ENCODE measurements around the gene ARID1A. TPM values are rescaled to one million over a fixed set of nuclear protein-coding genes. Genes with fewer than 3 reads are reported as not detected.
A peak's percentile ranks its signal among the peaks of the same experiment; 100 is the strongest.

ARID1A gene
- total RNA-seq, 4 donors from 2014 or later = 22.3 to 51.0 (median 35.0) TPM

DNA sequence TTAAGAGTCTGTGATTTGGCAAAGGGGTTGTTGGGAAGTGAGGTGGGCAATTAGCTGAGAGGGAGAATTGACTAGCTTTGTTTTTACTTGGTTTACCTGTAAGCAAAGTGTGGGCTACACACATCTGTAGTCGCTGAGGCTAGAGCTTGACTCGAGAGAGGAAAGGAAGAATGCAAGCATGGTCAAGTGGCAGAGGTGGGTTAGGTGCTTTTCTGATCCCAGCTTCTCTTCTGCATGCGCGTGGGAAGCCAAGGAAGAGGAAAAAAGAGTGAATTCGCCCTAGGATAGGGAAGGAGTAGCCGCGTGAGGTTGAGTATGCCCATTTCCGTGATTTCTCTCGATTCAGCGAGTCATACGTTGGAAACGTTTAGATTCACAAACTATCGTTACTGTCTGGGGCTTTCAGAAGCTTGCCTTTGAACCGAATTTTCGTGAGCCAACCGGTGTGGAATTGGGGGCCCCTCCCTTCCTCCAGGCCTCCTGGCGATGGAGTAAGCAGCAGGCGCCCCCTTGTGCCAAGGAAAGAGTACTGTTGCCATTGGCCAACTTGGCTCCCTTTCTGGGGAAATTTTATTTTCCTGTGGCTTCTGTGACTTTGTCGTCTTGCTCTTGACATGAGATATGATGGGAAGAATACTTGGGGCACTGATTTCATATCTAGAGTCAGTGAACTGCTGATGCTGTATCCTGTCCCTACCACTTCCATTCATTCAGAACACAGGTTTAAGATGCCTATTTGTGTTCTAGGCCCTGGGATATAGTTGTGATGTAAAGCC is 93.2 kb downstream of the ARID1A start:
- no peaks in the 10 kb centered on the region for H3K9me3 ChIP-seq
- H3K4me3 ChIP-seq = peak overlapping the region; percentile 69 to 87 (median 84)
- H3K4me1 ChIP-seq = peaks cover 40 to 56% of the 10 kb centered on the region in 2 donors
- in situ Hi-C loops (cut with MboI; ENCODE audit: low sequenced_read_pairs in 4 of 4) (loop anchor here (5.0 to 10.0 kb wide), 2 partner anchors 94 to 97 kb away; partner anchors contain the start of gene ARID1A (in 1 of the 4)), intact Hi-C loops (cut with DNase I; ENCODE audit: low total_unique reads) (loop anchor here (1.0 to 2.0 kb wide), 5 partner anchors 91 to 288 kb away; no protein-coding TSS in a partner anchor)
- TF ChIP-seq, protein P1, sequence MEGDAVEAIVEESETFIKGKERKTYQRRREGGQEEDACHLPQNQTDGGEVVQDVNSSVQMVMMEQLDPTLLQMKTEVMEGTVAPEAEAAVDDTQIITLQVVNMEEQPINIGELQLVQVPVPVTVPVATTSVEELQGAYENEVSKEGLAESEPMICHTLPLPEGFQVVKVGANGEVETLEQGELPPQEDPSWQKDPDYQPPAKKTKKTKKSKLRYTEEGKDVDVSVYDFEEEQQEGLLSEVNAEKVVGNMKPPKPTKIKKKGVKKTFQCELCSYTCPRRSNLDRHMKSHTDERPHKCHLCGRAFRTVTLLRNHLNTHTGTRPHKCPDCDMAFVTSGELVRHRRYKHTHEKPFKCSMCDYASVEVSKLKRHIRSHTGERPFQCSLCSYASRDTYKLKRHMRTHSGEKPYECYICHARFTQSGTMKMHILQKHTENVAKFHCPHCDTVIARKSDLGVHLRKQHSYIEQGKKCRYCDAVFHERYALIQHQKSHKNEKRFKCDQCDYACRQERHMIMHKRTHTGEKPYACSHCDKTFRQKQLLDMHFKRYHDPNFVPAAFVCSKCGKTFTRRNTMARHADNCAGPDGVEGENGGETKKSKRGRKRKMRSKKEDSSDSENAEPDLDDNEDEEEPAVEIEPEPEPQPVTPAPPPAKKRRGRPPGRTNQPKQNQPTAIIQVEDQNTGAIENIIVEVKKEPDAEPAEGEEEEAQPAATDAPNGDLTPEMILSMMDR (IDR thresholded peaks at IDR 0.05 in 4 of 5, conservative IDR thresholded peaks at IDR 0.05 in 1 of 5) = peak; percentile 96 to 97 (median 97)
- no peak for TF ChIP-seq POLR2A (IDR thresholded peaks at IDR 0.05)
- DNase-seq = peak; percentile 84
- peaks cover 0 to 2% of the 10 kb centered on the region in 2 donors for H3K36me3 ChIP-seq
- H3K27me3 ChIP-seq = no peaks in the 10 kb centered on the region
- peak; percentile 48 to 53 for ATAC-seq
- peak overlapping the region; percentile 93 to 99 (median 98) for H3K27ac ChIP-seq

DNA sequence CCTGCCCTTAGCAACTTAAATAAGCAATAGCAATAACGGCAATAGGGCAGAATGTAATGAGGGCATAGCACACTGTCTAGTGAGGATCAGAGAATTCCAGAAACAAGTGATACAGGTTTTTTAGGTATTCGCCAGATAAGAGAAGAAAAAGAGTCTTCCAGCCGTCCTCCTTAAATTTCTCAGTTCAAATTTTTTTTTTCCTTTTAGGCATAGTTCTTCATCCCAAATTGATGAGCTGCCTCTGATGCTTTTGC is 93.7 kb downstream of the ARID1A start:
- peak overlapping the region; percentile 93 to 99 (median 98) for H3K27ac ChIP-seq
- H3K27me3 ChIP-seq = no peaks in the 10 kb centered on the region
- H3K9me3 ChIP-seq = no peaks in the 10 kb centered on the region
- H3K4me3 ChIP-seq = no peak overlapping the region
- peaks cover 0 to 7% of the 10 kb centered on the region in 2 donors for H3K36me3 ChIP-seq
- in situ Hi-C loops (cut with MboI; ENCODE audit: low sequenced_read_pairs in 4 of 4) = loop anchor here (5.0 to 10.0 kb wide), 2 partner anchors 95 to 97 kb away; partner anchors contain the start of gene ARID1A (in 1 of the 4)
- TF ChIP-seq POLR2A (IDR thresholded peaks at IDR 0.05) = no peak
- TF ChIP-seq, protein P1 (IDR thresholded peaks at IDR 0.05 in 4 of 5, conservative IDR thresholded peaks at IDR 0.05 in 1 of 5) = no peak
- ATAC-seq (no peak), DNase-seq (no peak)
- H3K4me1 ChIP-seq = peaks cover 35 to 51% of the 10 kb centered on the region in 2 donors
- intact Hi-C loops (cut with DNase I; ENCODE audit: low total_unique reads) = loop anchor here (1.0 to 2.0 kb wide), 4 partner anchors 97 to 289 kb away; no protein-coding TSS in a partner anchor

DNA sequence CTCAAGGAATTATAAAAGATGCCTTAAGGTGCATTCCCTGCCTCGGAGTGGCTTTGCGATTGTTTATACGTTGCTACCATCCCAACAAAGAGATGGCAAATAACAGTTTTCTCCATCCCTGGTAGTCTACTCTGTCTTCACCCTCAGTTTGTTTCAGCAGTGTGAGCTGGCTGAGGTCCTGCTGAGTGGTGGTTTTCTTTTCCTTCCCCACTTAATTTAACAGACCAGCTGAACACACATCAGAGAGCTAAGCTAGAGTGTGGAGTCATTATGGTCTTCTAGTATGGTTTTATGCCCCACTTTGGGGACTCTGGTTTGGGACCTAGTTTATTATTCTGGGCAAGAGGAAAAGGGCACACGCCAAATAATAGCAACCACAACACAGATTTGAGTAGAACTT is 94.1 kb downstream of the ARID1A start:
- in situ Hi-C loops (cut with MboI; ENCODE audit: low sequenced_read_pairs in 4 of 4) (loop anchor here (5.0 to 10.0 kb wide), 5 partner anchors 95 to 188 kb away; partner anchors contain the start of gene ARID1A (in 1 of the 4)), intact Hi-C loops (cut with DNase I; ENCODE audit: low total_unique reads) (loop anchor here (1.0 to 2.0 kb wide), 4 partner anchors 97 to 289 kb away; no protein-coding TSS in a partner anchor)
- H3K27ac ChIP-seq = peak overlapping the region in 3 of 4 donors; percentile 93 to 99 (median 97)

DNA sequence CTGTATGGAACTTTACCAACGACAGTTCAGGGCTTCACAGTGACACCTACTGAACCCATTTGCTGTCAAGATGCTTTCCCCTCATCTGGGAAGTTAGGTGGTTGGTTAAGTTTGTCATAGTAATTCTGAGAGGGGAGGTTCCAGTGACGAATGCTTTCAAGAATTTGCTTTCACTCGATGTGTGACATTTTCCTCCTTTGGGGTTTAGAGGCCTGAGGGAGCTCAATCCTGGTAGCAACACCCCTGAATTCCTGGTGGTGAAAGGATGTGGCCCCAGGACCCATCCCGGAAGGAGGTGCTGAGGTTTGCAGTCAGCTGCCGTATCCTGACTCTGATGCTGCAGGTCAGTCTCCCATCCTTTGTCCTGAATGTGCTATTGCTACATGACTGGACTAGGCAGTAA is 94.7 kb downstream of the ARID1A start:
- H3K36me3 ChIP-seq = peaks cover 0 to 11% of the 10 kb centered on the region in 2 donors
- no peak overlapping the region for H3K4me3 ChIP-seq
- DNase-seq = no peak
- peaks cover 33 to 41% of the 10 kb centered on the region in 2 donors for H3K4me1 ChIP-seq
- intact Hi-C loops (cut with DNase I; ENCODE audit: low total_unique reads) (no loop called here), in situ Hi-C loops (cut with MboI; ENCODE audit: low sequenced_read_pairs in 4 of 4) (loop anchor here in 3 of 4 donors (5.0 to 10.0 kb wide), 3 partner anchors 116 to 188 kb away; no protein-coding TSS in a partner anchor)
- H3K27ac ChIP-seq = peak overlapping the region; percentile 34 to 97 (median 72)
- no peak for ATAC-seq
- H3K27me3 ChIP-seq = no peaks in the 10 kb centered on the region
- H3K9me3 ChIP-seq = no peaks in the 10 kb centered on the region
- no peak for TF ChIP-seq POLR2A (IDR thresholded peaks at IDR 0.05)
- TF ChIP-seq, protein P1 (IDR thresholded peaks at IDR 0.05 in 4 of 5, conservative IDR thresholded peaks at IDR 0.05 in 1 of 5) = no peak

More for the DNA sequence above, 94.1 kb downstream of the ARID1A start:
- no peaks in the 10 kb centered on the region for H3K27me3 ChIP-seq
- H3K4me1 ChIP-seq = peaks cover 33 to 47% of the 10 kb centered on the region in 2 donors
- no peak overlapping the region for H3K4me3 ChIP-seq
- TF ChIP-seq, protein P1 (IDR thresholded peaks at IDR 0.05 in 4 of 5, conservative IDR thresholded peaks at IDR 0.05 in 1 of 5) = no peak
- TF ChIP-seq POLR2A (IDR thresholded peaks at IDR 0.05) = no peak
- no peaks in the 10 kb centered on the region for H3K9me3 ChIP-seq
- ATAC-seq (no peak), DNase-seq (no peak)
- peaks cover 0 to 11% of the 10 kb centered on the region in 2 donors for H3K36me3 ChIP-seq

Data from gastrocnemius medialis (tissue), 4 donors.